MCF 10A (cell line): ENCODE data around the gene CYP4A22. TPM values are rescaled to one million over a fixed set of nuclear protein-coding genes. Genes with fewer than 3 reads are reported as not detected.
A peak's percentile ranks its signal among the peaks of the same experiment; 100 is the strongest.

ENCODE experiments used
- BruUV-seq: library from RNA; stranded (reverse); fragments of 400-500 nt; replicated peaks from 2 replicates; lab custom pipeline; 2021; lab: Mats Ljungman, UMichigan
- CTCF ChIA-PET: fragments of 300-600 bp; sonication (Branson Sonifier 250); formaldehyde crosslinking; extraction: SDS; loops from one replicate; lab custom pipeline; 2021; ENCODE audit warnings: antibody characterized with exemption, inconsistent platforms; lab: Yijun Ruan, JAX
- POLR2A ChIA-PET: fragments of 300-600, 350-650 bp; sonication (Branson Sonifier 250); formaldehyde crosslinking; extraction: SDS; loops from one replicate; lab custom pipeline; 2020; ENCODE audit warnings: antibody characterized with exemption, inconsistent platforms; lab: Yijun Ruan, JAX
- DNase-seq: peaks from one replicate; pipeline ENCODE4 v3.0.0-alpha.2; 2018; ENCODE audit not compliant: unreplicated experiment
- H3K27ac Mint-ChIP-seq: one replicate; pipeline ENCODE4 v1.8.0; 2022; ENCODE audit warnings: mild to moderate bottlenecking, low read depth, mixed read lengths; ENCODE audit not compliant: unreplicated experiment
- H3K27me3 Mint-ChIP-seq: one replicate; pipeline ENCODE4 v1.8.0; 2022; ENCODE audit warnings: mixed read lengths; ENCODE audit not compliant: insufficient read depth, unreplicated experiment
- H3K36me3 Mint-ChIP-seq: one replicate; pipeline ENCODE4 v1.8.0; 2022; ENCODE audit warnings: mild to moderate bottlenecking, moderate library complexity, mixed read lengths; ENCODE audit not compliant: insufficient read depth, unreplicated experiment
- H3K4me1 Mint-ChIP-seq: one replicate; pipeline ENCODE4 v1.8.0; 2022; ENCODE audit warnings: mixed read lengths; ENCODE audit not compliant: insufficient read depth, unreplicated experiment
- H3K4me3 Mint-ChIP-seq: one replicate; pipeline ENCODE4 v1.8.0; 2022; ENCODE audit warnings: mild to moderate bottlenecking, moderate library complexity, mixed read lengths; ENCODE audit not compliant: unreplicated experiment
- H3K9me3 Mint-ChIP-seq: one replicate; pipeline ENCODE4 v1.8.0; 2022; ENCODE audit warnings: mixed read lengths; ENCODE audit not compliant: unreplicated experiment
- CTCF ChIP-seq: fragments of 200-600 bp; IDR thresholded peaks from one replicate; pipeline ENCODE4 v1.8.0; 2022; ENCODE audit warnings: antibody characterized with exemption, mild to moderate bottlenecking; ENCODE audit not compliant: unreplicated experiment
- intact Hi-C: fragments of 100-400 bp; cut with micrococcal nuclease; formaldehyde crosslinking; loops from 2 replicates; pipeline ENCODE4 v1.14.1; 2022
- total RNA-seq: library from RNA; stranded (reverse); gene quantifications from 2 replicates; pipeline ENCODE4 v1.2.3, GENCODE V29; 2022

Gene CYP4A22
- total RNA-seq, 1 experiment from 2014 or later: not detected

GRCh38 chr1:47187926-47188250 lies 50.6 kb downstream of the CYP4A22 start:
- peaks cover 31% of the 10 kb centered on the region for H3K4me1 Mint-ChIP-seq
- no peaks in the 10 kb centered on the region for H3K9me3 Mint-ChIP-seq
- ChIA-PET CTCF (interaction anchor here (0.7 to 3.4 kb wide), 4 partner anchors 9 to 1016 kb away, joined by 3 to 20 read pairs (median 14); no protein-coding TSS in a partner anchor), POLR2A (no interaction called here)
- no peak for DNase-seq
- H3K27ac Mint-ChIP-seq: no peak overlapping the region
- peaks cover 5% of the 10 kb centered on the region for H3K36me3 Mint-ChIP-seq
- peak overlapping the region; percentile 50 for H3K4me3 Mint-ChIP-seq
- intact Hi-C loops: no loop called here
- no TSS peak for BruUV-seq
- no peak for TF ChIP-seq CTCF
- no peaks in the 10 kb centered on the region for H3K27me3 Mint-ChIP-seq

GRCh38 chr1:47188791-47189785 lies 51.8 kb downstream of the CYP4A22 start:
- Mint-ChIP-seq H3K36me3 (no peaks in the 10 kb centered on the region), H3K9me3 (no peaks in the 10 kb centered on the region), H3K4me3 (peak overlapping the region; percentile 93), H3K27me3 (no peaks in the 10 kb centered on the region), H3K4me1 (peaks cover 33% of the 10 kb centered on the region), H3K27ac (peak overlapping the region; percentile 92)
- intact Hi-C loops: no loop called here
- POLR2A ChIA-PET: interaction anchor here (0.5 to 5.1 kb wide), 17 partner anchors 9 to 874 kb away, joined by 3 to 82 read pairs (median 4); partner anchors contain the start of genes CMPK1 and STIL
- DNase-seq: no peak
- CTCF ChIA-PET: interaction anchor here (1.1 to 6.9 kb wide), 11 partner anchors 8 to 537 kb away, joined by 3 to 212 read pairs (median 11); partner anchors contain the start of gene CMPK1
- no TSS peak for BruUV-seq
- TF ChIP-seq CTCF: no peak

- Mint-ChIP-seq H3K36me3 (no peaks in the 10 kb centered on the region), H3K4me1 (peaks cover 33% of the 10 kb centered on the region), H3K4me3 (peak within 1 kb of the TSS; percentile 93), H3K27me3 (no peaks in the 10 kb centered on the region), H3K9me3 (no peaks in the 10 kb centered on the region), H3K27ac (peak within 1 kb of the TSS; percentile 92)
- peak; percentile 99 for DNase-seq
- POLR2A ChIA-PET: interaction anchor here (0.5 to 5.1 kb wide), 24 partner anchors 9 to 873 kb away, joined by 3 to 82 read pairs (median 3); partner anchors contain the start of genes CMPK1 and STIL
- BruUV-seq: TSS peak; percentile 59
- TF ChIP-seq CTCF: no peak
- intact Hi-C loops: loop anchor here (5.0 kb wide), 2 partner anchors 142 to 232 kb away; partner anchors contain the start of gene CMPK1
- CTCF ChIA-PET: interaction anchor here (0.7 to 6.9 kb wide), 13 partner anchors 9 to 548 kb away, joined by 3 to 212 read pairs (median 7); partner anchors contain the start of gene CMPK1
Measured at GRCh38 chr1:47189844-47190508, 52.7 kb downstream of the CYP4A22 start, which contains the start of gene PDZK1IP1. Gene PDZK1IP1 (minus strand): TSS chr1:47190036. CDS start chr1:47189932, 104 bp downstream.
